ENCODE data around the gene OBI1. TPM values are rescaled to one million over a fixed set of nuclear protein-coding genes. Genes with fewer than 3 reads are reported as not detected.
"Not testable (repeated sequence)": the region's sequence is repeated elsewhere in the genome, so short reads cannot be mapped to it uniquely, and the experiment has no call there.

OBI1 gene
- total and polyA plus RNA-seq, 2 donors from 2014 or later, result 4.0 to 9.9 TPM

DNA sequence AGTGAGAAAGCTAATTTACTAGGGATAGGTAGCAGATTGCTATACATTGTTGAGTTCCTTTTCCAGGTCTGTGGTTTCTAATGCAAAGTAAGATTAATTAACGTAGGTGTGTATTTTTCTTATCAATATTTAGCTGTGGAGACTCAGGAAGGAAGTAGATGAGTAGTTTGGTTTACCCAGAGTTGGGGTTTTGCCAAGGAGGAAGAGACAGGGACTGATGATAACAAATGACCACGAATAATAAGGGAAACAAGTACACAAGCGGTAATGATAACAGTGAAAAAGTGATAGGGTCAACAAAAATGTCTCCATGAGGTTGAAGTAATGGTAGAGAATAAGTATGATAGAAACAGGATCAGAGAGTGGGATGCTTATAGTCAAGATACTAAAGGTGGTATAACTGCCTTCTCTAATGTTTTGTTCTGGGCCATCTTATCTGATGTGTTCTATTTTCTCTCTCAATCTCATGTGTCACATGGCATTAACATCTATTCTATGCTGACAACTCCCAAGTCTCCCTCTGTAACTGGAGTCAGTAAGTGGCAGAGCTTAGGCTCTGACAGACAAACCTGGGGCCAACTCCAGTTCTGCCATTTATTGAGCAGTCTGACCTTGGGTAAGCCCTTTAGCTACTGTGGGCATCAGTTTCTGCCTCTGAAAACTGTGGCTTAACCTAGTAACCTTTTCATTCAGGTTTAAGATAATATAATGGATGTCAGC lies 8.8 kb downstream of the OBI1 start:
- Histone ChIP-seq H3K9ac (ENCODE audit: low read length in 3 of 3) (no peak overlapping the region), H3K36me3 (ENCODE audit: control insufficient read depth in 2 of 3, insufficient read depth in 3 of 3, low read length in 3 of 3) (no peaks in the 10 kb centered on the region), H3K27ac (ENCODE audit: low read depth in 2 of 2, low read length in 2 of 2) (no peak overlapping the region), H3K4me1 (ENCODE audit: control insufficient read depth in 2 of 3, insufficient read depth in 2 of 3, low read depth in 1 of 3, low read length in 3 of 3) (peaks cover 0 to 2% (median 0%) of the 10 kb centered on the region in 3 donors), H3K4me3 (ENCODE audit: low read length in 3 of 3) (no peak overlapping the region), H3K27me3 (ENCODE audit: control insufficient read depth, insufficient read depth, low read length) (no peaks in the 10 kb centered on the region), H3K9me3 (ENCODE audit: control insufficient read depth in 2 of 3, insufficient read depth in 1 of 3, low read length in 3 of 3) (no peaks in the 10 kb centered on the region)
- intact Hi-C loops (cut with DNase I), result no loop called here
- no peak for FAIRE-seq
- no peak for DNase-seq
- TF ChIP-seq, protein P1, sequence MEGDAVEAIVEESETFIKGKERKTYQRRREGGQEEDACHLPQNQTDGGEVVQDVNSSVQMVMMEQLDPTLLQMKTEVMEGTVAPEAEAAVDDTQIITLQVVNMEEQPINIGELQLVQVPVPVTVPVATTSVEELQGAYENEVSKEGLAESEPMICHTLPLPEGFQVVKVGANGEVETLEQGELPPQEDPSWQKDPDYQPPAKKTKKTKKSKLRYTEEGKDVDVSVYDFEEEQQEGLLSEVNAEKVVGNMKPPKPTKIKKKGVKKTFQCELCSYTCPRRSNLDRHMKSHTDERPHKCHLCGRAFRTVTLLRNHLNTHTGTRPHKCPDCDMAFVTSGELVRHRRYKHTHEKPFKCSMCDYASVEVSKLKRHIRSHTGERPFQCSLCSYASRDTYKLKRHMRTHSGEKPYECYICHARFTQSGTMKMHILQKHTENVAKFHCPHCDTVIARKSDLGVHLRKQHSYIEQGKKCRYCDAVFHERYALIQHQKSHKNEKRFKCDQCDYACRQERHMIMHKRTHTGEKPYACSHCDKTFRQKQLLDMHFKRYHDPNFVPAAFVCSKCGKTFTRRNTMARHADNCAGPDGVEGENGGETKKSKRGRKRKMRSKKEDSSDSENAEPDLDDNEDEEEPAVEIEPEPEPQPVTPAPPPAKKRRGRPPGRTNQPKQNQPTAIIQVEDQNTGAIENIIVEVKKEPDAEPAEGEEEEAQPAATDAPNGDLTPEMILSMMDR (IDR thresholded peaks at IDR 0.05; ENCODE audit: borderline replicate concordance, extremely low read depth, insufficient read depth), result no peak

DNA sequence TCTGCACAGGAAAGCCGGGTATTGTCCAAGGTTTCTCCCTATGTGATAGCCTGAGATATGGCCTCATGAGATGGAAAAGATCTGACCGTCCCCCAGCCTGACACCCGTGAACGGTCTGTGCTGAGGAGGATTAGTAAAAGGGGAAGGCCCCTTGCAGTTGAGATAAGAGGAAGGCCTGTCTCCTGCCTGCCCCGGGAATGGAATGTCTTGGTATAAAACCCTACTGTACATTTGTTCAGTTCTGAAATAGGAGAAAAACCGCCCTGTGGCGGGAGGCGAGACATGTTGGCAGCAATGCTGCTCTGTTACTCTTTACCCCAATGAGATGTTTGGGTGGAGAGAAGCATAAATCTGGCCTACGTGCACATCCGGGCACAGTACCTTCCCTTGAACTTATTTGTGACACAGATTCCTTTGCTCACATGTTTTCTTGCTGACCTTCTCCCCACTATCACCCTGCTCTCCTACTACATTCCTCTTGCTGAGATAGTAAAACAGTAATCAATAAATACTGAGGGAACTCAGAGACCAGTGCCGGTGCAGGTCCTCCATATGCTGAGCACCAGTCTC lies 11.8 kb downstream of the OBI1 start:
- H3K4me3 ChIP-seq (ENCODE audit: low read length in 3 of 3); H3K9ac ChIP-seq (ENCODE audit: low read length in 3 of 3); intact Hi-C loops (cut with DNase I); DNase-seq; FAIRE-seq; H3K9me3 ChIP-seq (ENCODE audit: control insufficient read depth in 2 of 3, insufficient read depth in 1 of 3, low read length in 3 of 3); H3K4me1 ChIP-seq (ENCODE audit: control insufficient read depth in 2 of 3, insufficient read depth in 2 of 3, low read depth in 1 of 3, low read length in 3 of 3); H3K27me3 ChIP-seq (ENCODE audit: control insufficient read depth, insufficient read depth, low read length); H3K27ac ChIP-seq (ENCODE audit: low read depth in 2 of 2, low read length in 2 of 2); H3K36me3 ChIP-seq (ENCODE audit: control insufficient read depth in 2 of 3, insufficient read depth in 3 of 3, low read length in 3 of 3): not testable (repeated sequence)

DNA sequence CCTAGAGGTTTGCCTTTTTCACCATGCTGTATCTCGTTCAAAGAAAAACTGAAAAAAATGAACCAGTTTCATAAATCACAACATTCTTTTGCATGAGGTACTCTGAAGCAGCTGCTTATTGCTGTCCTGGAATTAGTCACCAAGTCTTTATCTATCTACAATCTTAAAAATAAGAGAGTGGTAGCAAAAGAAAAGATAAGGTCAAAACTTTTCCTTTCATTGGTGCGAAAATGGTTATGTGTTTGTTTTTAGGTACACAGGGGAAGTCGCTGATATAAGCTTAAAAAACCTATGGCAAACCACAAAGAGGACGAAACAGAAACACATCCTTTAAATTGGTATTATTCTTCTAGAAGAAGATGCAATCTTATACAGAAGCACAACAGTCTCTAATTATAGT lies 20.7 kb downstream of the OBI1 start:
- no peak for DNase-seq
- Histone ChIP-seq H3K27me3 (ENCODE audit: control insufficient read depth, insufficient read depth, low read length) (no peaks in the 10 kb centered on the region), H3K9ac (ENCODE audit: low read length in 3 of 3) (no peak overlapping the region), H3K36me3 (ENCODE audit: control insufficient read depth in 2 of 3, insufficient read depth in 3 of 3, low read length in 3 of 3) (peaks cover 2 to 13% (median 13%) of the 10 kb centered on the region in 3 donors), H3K4me1 (ENCODE audit: control insufficient read depth in 2 of 3, insufficient read depth in 2 of 3, low read depth in 1 of 3, low read length in 3 of 3) (no peaks in the 10 kb centered on the region), H3K9me3 (ENCODE audit: control insufficient read depth in 2 of 3, insufficient read depth in 1 of 3, low read length in 3 of 3) (no peaks in the 10 kb centered on the region), H3K4me3 (ENCODE audit: low read length in 3 of 3) (no peak overlapping the region), H3K27ac (ENCODE audit: low read depth in 2 of 2, low read length in 2 of 2) (no peak overlapping the region)
- FAIRE-seq, result no peak
- TF ChIP-seq, protein P1 (IDR thresholded peaks at IDR 0.05; ENCODE audit: borderline replicate concordance, extremely low read depth, insufficient read depth), result no peak
- intact Hi-C loops (cut with DNase I), result no loop called here

DNA sequence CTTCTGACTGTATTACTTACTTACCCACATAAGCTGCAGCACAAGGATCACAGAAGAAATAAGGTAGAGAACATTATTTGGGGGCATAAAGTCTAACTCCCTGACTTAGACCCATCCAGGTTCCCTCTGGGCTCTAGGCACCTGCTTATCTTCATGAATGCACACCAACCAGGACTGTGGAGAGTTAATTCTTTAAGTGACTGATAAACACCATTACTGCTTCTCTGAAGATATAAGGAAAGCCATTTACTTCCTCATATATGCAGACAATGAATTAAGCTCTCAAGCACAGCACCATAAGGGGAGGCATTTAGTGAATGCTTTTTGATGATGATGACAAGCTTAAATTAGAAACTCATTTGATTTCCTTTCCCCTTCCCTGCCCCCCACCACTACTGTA lies 22.5 kb downstream of the OBI1 start:
- intact Hi-C loops (cut with DNase I), result no loop called here
- DNase-seq (no peak), FAIRE-seq (no peak)
- TF ChIP-seq, protein P1 (IDR thresholded peaks at IDR 0.05; ENCODE audit: borderline replicate concordance, extremely low read depth, insufficient read depth), result no peak
- Histone ChIP-seq H3K27me3 (ENCODE audit: control insufficient read depth, insufficient read depth, low read length) (no peaks in the 10 kb centered on the region), H3K36me3 (ENCODE audit: control insufficient read depth in 2 of 3, insufficient read depth in 3 of 3, low read length in 3 of 3) (peaks cover 2 to 15% (median 15%) of the 10 kb centered on the region in 3 donors), H3K4me3 (ENCODE audit: low read length in 3 of 3) (no peak overlapping the region), H3K4me1 (ENCODE audit: control insufficient read depth in 2 of 3, insufficient read depth in 2 of 3, low read depth in 1 of 3, low read length in 3 of 3) (no peaks in the 10 kb centered on the region), H3K9me3 (ENCODE audit: control insufficient read depth in 2 of 3, insufficient read depth in 1 of 3, low read length in 3 of 3) (no peaks in the 10 kb centered on the region), H3K9ac (ENCODE audit: low read length in 3 of 3) (no peak overlapping the region), H3K27ac (ENCODE audit: low read depth in 2 of 2, low read length in 2 of 2) (no peak overlapping the region)

All from kidney (tissue), 14 donors.